GM23248 (cell line): ENCODE data around the gene RNU4-1. TPM values are rescaled to one million over a fixed set of nuclear protein-coding genes. Genes with fewer than 3 reads are reported as not detected.
"Not testable (repeated sequence)": the region's sequence is repeated elsewhere in the genome, so short reads cannot be mapped to it uniquely, and the experiment has no call there.

Experiments
- DNase-seq: peaks from one replicate; pipeline ENCODE4 v3.0.0-alpha.2; 2015
- H2AFZ ChIP-seq: fragments of 200-600 bp; sonication (generic); 2 replicates; pipeline ENCODE4 v1.6.1; 2016; ENCODE audit warnings: antibody characterized with exemption
- H3F3A ChIP-seq: fragments of 200-600 bp; sonication (generic); 2 replicates; pipeline ENCODE4 v1.6.1; 2016; ENCODE audit warnings: mild to moderate bottlenecking, antibody characterized with exemption, mixed run types; ENCODE audit not compliant: insufficient read depth
- H3K27ac ChIP-seq: fragments of 200-600 bp; sonication (generic); 2 replicates; pipeline ENCODE4 v1.5.1; 2016; ENCODE audit warnings: mild to moderate bottlenecking
- H3K27me3 ChIP-seq: fragments of 200-600 bp; sonication (generic); replicated peaks from 2 replicates; pipeline ENCODE4 v1.6.1; 2016; ENCODE audit warnings: mild to moderate bottlenecking; ENCODE audit not compliant: insufficient read depth
- H3K36me3 ChIP-seq: fragments of 200-600 bp; sonication (generic); 2 replicates; pipeline ENCODE4 v1.6.1; 2016; ENCODE audit warnings: low read depth, mild to moderate bottlenecking
- H3K4me1 ChIP-seq: fragments of 200-600 bp; sonication (generic); 2 replicates; pipeline ENCODE4 v1.6.1; 2016; ENCODE audit warnings: mild to moderate bottlenecking; ENCODE audit not compliant: insufficient read depth
- H3K4me2 ChIP-seq: fragments of 200-600 bp; sonication (generic); one replicate; pipeline ENCODE4 v1.6.1; 2016; ENCODE audit warnings: mild to moderate bottlenecking; ENCODE audit not compliant: unreplicated experiment
- H3K4me3 ChIP-seq: fragments of 200-600 bp; sonication (generic); 2 replicates; pipeline ENCODE4 v1.5.1; 2016; ENCODE audit warnings: mild to moderate bottlenecking
- H3K79me2 ChIP-seq: fragments of 200-600 bp; sonication (generic); 2 replicates; pipeline ENCODE4 v1.6.1; 2016; ENCODE audit warnings: mild to moderate bottlenecking; ENCODE audit not compliant: insufficient read depth
- H3K9ac ChIP-seq: fragments of 200-600 bp; sonication (generic); 2 replicates; pipeline ENCODE4 v1.6.1; 2016; ENCODE audit warnings: mild to moderate bottlenecking
- H3K9me2 ChIP-seq: fragments of 200-600 bp; sonication (generic); 2 replicates; pipeline ENCODE4 v1.6.1; 2016; ENCODE audit warnings: mixed run types, mild to moderate bottlenecking, moderate library complexity; ENCODE audit not compliant: insufficient read depth
- H3K9me3 ChIP-seq: fragments of 200-600 bp; sonication (generic); one replicate; pipeline ENCODE4 v1.6.1; 2017; ENCODE audit warnings: low read depth
- H4K20me1 ChIP-seq: fragments of 200-600 bp; sonication (generic); 2 replicates; pipeline ENCODE4 v1.6.0; 2016; ENCODE audit not compliant: insufficient read depth
- EZH2 ChIP-seq: fragments of 200-600 bp; sonication (generic); IDR thresholded peaks from 2 replicates; pipeline ENCODE4 v1.6.1; 2018; ENCODE audit warnings: antibody characterized with exemption, mild to moderate bottlenecking; ENCODE audit not compliant: insufficient read depth, poor library complexity, severe bottlenecking
- EZH2phosphoT487 ChIP-seq: fragments of 200-600 bp; sonication (generic); IDR thresholded peaks from 2 replicates; pipeline ENCODE4 v1.6.1; 2018; ENCODE audit warnings: antibody characterized with exemption, moderate library complexity, mild to moderate bottlenecking, low read depth; ENCODE audit not compliant: insufficient read depth
- WGBS, 2 experiments: methylation state at CpG; one replicate each; pipeline ENCODE4 v1.1.6; 2015 to 2017; ENCODE audit warnings: low lambda C conversion rate in 2 of 2, low coverage in 1 of 2; ENCODE audit errors: missing lambda C conversion rate in 2 of 2; 5-methylcytosine and 5-hydroxymethylcytosine counted together
- in situ Hi-C: fragments of 300-500 bp; cut with MboI; formaldehyde crosslinking; loops from 2 replicates; pipeline ENCODE4 v1.15.0; 2020
- polyA plus RNA-seq: library from polyadenylated mRNA; unstranded; fragments of >200 nt; fragmentation: Nextera tagmentation; extraction: Ambion mirVana; gene quantifications from 2 replicates; pipeline ENCODE4 v1.2.1, GENCODE V29; 2016
- small RNA-seq: library from RNA; depleted of rRNA; stranded (forward); fragments of <200 nt; gene quantifications from one replicate; pipeline ENCODE3, GENCODE V24; 2014; ENCODE audit warnings: low read depth, low replicate concordance
- total RNA-seq: library from RNA; depleted of rRNA; stranded (reverse); fragments of >200 nt; shearing (Covaris generic); gene quantifications from 2 replicates; pipeline ENCODE4 v1.2.3, GENCODE V29; 2014; rRNA removed

The RNU4-1 gene
- total and polyA plus RNA-seq, 2 experiments from 2014 or later = not detected

DNA sequence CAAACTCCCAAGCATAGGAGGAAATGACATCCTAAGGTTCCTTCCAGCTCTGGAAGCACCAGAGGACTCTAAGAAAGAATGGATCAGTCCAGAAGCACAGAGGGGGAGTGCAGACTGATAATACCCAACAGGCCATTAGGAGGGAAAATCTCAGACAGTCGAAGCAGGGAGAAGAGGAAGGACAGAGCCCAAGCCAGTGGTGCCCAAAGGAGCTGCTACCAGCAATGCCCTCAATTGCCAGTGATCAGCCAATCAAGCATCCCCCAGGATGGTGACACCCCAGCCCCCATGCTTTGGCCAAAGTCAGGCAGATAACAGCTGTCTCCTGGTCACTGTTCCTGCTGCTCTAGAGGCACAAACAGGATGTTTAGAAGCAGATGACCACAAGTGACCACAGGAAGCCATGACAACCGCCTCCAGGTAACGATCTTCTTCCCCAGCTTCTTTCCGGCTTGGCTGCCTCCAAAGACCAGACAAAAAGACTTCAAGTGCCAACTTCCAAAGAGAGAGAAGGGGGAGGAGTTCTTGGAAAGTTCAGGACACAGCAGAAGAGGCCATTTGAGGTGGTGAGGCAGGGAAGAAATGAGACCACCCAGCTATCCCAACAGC is 43.7 kb downstream of the RNU4-1 start:
- TF ChIP-seq EZH2 (no peak), EZH2phosphoT487 (no peak)
- Histone ChIP-seq H3K9me3 (no peaks in the 10 kb centered on the region), H3K79me2 (peaks cover 98% of the 10 kb centered on the region), H3K9ac (no peak overlapping the region), H4K20me1 (no peaks in the 10 kb centered on the region), H3K27ac (peak overlapping the region; percentile 92), H3K4me2 (peak overlapping the region; percentile 56), H3K4me3 (no peak overlapping the region), H3F3A (peaks cover 64% of the 10 kb centered on the region), H2AFZ (no peak overlapping the region), H3K36me3 (peaks cover 10% of the 10 kb centered on the region; the same call in 1 of the 2 replicates), H3K4me1 (peaks cover 92% of the 10 kb centered on the region), H3K9me2 (no peaks in the 10 kb centered on the region), H3K27me3 (no peaks in the 10 kb centered on the region)
- DNase-seq = no peak
- in situ Hi-C loops = no loop called here
- 43 to 52% methylated on average over 4 of the region's 4 CpGs for WGBS, 2 experiments

DNA sequence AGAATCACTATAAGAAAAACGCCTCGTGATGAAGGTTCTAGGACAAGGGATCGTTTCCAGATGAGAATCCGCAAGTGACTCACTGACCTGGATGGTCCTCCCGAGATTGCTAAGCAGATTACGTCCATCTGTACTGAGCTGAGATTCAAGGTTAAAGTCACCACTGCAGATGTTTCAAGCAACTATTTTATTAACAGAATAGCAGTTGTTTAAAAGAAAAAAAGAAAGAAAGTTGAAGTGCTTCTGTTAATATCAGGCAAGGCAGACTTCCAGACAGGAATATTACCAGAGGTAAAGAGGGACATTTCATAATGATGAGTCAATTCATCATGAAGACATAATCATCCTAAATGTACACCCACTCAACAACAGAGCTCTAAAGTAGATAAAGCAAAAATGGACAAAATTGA is 45.4 kb downstream of the RNU4-1 start:
- Histone ChIP-seq H2AFZ (no peak overlapping the region), H3K4me3 (peak overlapping the region; percentile 46), H3K79me2 (peaks cover 98% of the 10 kb centered on the region), H3K27ac (peak overlapping the region; percentile 92), H3K9me3 (no peaks in the 10 kb centered on the region), H3K4me1 (peaks cover 86% of the 10 kb centered on the region), H3K9me2 (no peaks in the 10 kb centered on the region), H3K27me3 (no peaks in the 10 kb centered on the region), H4K20me1 (no peaks in the 10 kb centered on the region), H3F3A (peaks cover 71% of the 10 kb centered on the region), H3K9ac (peak overlapping the region; percentile 67), H3K4me2 (peak overlapping the region; percentile 69), H3K36me3 (peaks cover 8% of the 10 kb centered on the region; the same call in 1 of the 2 replicates)
- peak; percentile 92 for DNase-seq
- in situ Hi-C loops = no loop called here
- no peak for TF ChIP-seq EZH2phosphoT487
- TF ChIP-seq EZH2 = no peak
- 1% methylated on average over 6 of the region's 6 CpGs for WGBS, 2 experiments

GRCh38 chr12:120247183-120247582 is 45.9 kb downstream of the RNU4-1 start:
- Histone ChIP-seq H3K9me2 (no peaks in the 10 kb centered on the region), H3K79me2 (peaks cover 98% of the 10 kb centered on the region), H3K9ac (peak overlapping the region; percentile 67), H3K36me3 (peaks cover 4% of the 10 kb centered on the region; the same call in 1 of the 2 replicates), H2AFZ (no peak overlapping the region), H3K4me3 (peak overlapping the region; percentile 46), H4K20me1 (no peaks in the 10 kb centered on the region), H3F3A (peaks cover 66% of the 10 kb centered on the region), H3K4me1 (peaks cover 84% of the 10 kb centered on the region), H3K27ac (peak overlapping the region; percentile 92), H3K4me2 (peak overlapping the region; percentile 69), H3K27me3 (no peaks in the 10 kb centered on the region), H3K9me3 (no peaks in the 10 kb centered on the region)
- no peak for DNase-seq
- 11 to 16% methylated on average over 3 of the region's 3 CpGs for WGBS, 2 experiments
- TF ChIP-seq EZH2phosphoT487 (no peak), EZH2 (no peak)
- in situ Hi-C loops = no loop called here

DNA sequence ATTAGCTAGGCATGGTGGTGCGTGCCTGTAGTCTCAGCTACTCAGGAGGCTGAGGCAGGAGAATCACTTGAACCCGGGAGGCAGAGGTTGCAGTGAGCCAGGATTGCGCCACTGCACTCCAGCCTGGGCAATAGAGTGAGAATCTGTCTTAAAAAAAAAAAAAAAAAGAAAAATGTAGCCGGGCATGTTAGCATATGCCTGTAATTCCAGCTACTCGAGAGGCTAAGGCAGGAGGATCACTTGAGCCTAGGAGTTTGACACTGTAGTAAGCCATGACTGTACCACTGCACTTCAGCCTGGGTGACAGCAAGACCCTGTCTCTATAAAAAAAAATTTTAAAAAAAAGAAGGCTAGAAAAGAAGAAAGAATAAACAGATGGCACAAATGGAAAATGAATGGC is 46.3 kb downstream of the RNU4-1 start:
- H3K9me2 ChIP-seq, DNase-seq, H4K20me1 ChIP-seq, H3K27me3 ChIP-seq, H3K9me3 ChIP-seq, H3K36me3 ChIP-seq, in situ Hi-C loops, H2AFZ ChIP-seq: not testable (repeated sequence)
- Histone ChIP-seq H3K79me2 (peaks cover 98% of the 10 kb centered on the region), H3K4me3 (peak overlapping the region; percentile 46), H3K9ac (peak overlapping the region; percentile 67), H3K27ac (peak overlapping the region; percentile 92), H3K4me1 (peaks cover 84% of the 10 kb centered on the region), H3F3A (peaks cover 62% of the 10 kb centered on the region), H3K4me2 (peak overlapping the region; percentile 69)
- WGBS, 2 experiments = 50 to 51% methylated on average over 4 to 5 of the region's 5 CpGs

Small RNA genes within 50 kb of the gene (small RNA-seq; reads per million reads assigned to genes)
- gene RNU4-1 = 200 reads per million, percentile 96 among the genes with 10 or more reads in this experiment
- 218 reads per million, percentile 97 among the genes with 10 or more reads in this experiment for gene RNU4-2
- gene RNU6-1088P = not detected

Other genes with a start within 250 kb of the RNU4-1 start
- 32.0 and 37.1 TPM in 2 replicates for gene RAB35, start 176.5 kb downstream of the RNU4-1 start, total RNA-seq
- gene RAB35, start 176.5 kb downstream of the RNU4-1 start, polyA plus RNA-seq = 28.2 and 28.7 TPM in 2 replicates
- gene GCN1, start 98.5 kb downstream of the RNU4-1 start, total RNA-seq = 74.8 and 79.7 TPM in 2 replicates
- 24.2 and 24.5 TPM in 2 replicates for gene GCN1, start 98.5 kb downstream of the RNU4-1 start, polyA plus RNA-seq
- gene RPLP0, start 92.1 kb downstream of the RNU4-1 start, total RNA-seq = 4,120 and 4,786 TPM in 2 replicates
- gene RPLP0, start 92.1 kb downstream of the RNU4-1 start, polyA plus RNA-seq = 1,272 and 1,276 TPM in 2 replicates
- gene PXN, start 27.5 kb downstream of the RNU4-1 start, total RNA-seq = 63.7 and 87.2 TPM in 2 replicates
- gene PXN, start 27.5 kb downstream of the RNU4-1 start, polyA plus RNA-seq = 134 and 135 TPM in 2 replicates
- under 0.01 TPM in 1 of 2 replicates, not detected in the other for gene RNU4-2, start 1.3 kb downstream of the RNU4-1 start, total RNA-seq
- 4.0 and 6.9 TPM in 2 replicates for gene RNU4-2, start 1.3 kb downstream of the RNU4-1 start, polyA plus RNA-seq
- not detected in 2 replicates for gene SIRT4, start 9.1 kb upstream of the RNU4-1 start, total RNA-seq
- gene SIRT4, start 9.1 kb upstream of the RNU4-1 start, polyA plus RNA-seq = 1.4 TPM in 2 replicates
- gene PLA2G1B, start 34.5 kb upstream of the RNU4-1 start, total RNA-seq = not detected in 2 replicates
- not detected in 2 replicates for gene PLA2G1B, start 34.5 kb upstream of the RNU4-1 start, polyA plus RNA-seq
- not detected in 2 replicates for gene MSI1, start 75.9 kb upstream of the RNU4-1 start, total RNA-seq
- gene MSI1, start 75.9 kb upstream of the RNU4-1 start, polyA plus RNA-seq = not detected in 2 replicates
- gene COX6A1, start 144.9 kb upstream of the RNU4-1 start, total RNA-seq = 247 and 358 TPM in 2 replicates
- gene COX6A1, start 144.9 kb upstream of the RNU4-1 start, polyA plus RNA-seq = 806 and 824 TPM in 2 replicates
- gene TRIAP1, start 153.1 kb upstream of the RNU4-1 start, total RNA-seq = 45.6 and 47.0 TPM in 2 replicates
- 68.6 and 70.3 TPM in 2 replicates for gene TRIAP1, start 153.1 kb upstream of the RNU4-1 start, polyA plus RNA-seq
- 15.9 and 17.2 TPM in 2 replicates for gene GATC, start 153.2 kb upstream of the RNU4-1 start, total RNA-seq
- gene GATC, start 153.2 kb upstream of the RNU4-1 start, polyA plus RNA-seq = 18.3 and 18.8 TPM in 2 replicates
- 129 and 154 TPM in 2 replicates for gene SRSF9, start 176.5 kb upstream of the RNU4-1 start, total RNA-seq
- 329 and 345 TPM in 2 replicates for gene SRSF9, start 176.5 kb upstream of the RNU4-1 start, polyA plus RNA-seq
- gene DYNLL1, start 202.9 kb upstream of the RNU4-1 start, total RNA-seq = 301 and 340 TPM in 2 replicates
- 778 and 782 TPM in 2 replicates for gene DYNLL1, start 202.9 kb upstream of the RNU4-1 start, polyA plus RNA-seq
- 32.6 and 33.0 TPM in 2 replicates for gene COQ5, start 235.9 kb upstream of the RNU4-1 start, total RNA-seq
- 39.9 and 42.9 TPM in 2 replicates for gene COQ5, start 235.9 kb upstream of the RNU4-1 start, polyA plus RNA-seq
- 52.6 and 69.3 TPM in 2 replicates for gene RNF10, start 241.1 kb upstream of the RNU4-1 start, total RNA-seq
- 114 and 130 TPM in 2 replicates for gene RNF10, start 241.1 kb upstream of the RNU4-1 start, polyA plus RNA-seq